Measurements from ENCODE around the gene KCNB1.

GRCh38 chr20:49368596-49368995 lies 113.9 kb downstream of the KCNB1 start:
- TF ChIP-seq CTCF (IDR thresholded peaks at IDR 0.05) (no peak), EZH2 (IDR thresholded peaks at IDR 0.05; ENCODE audit: borderline replicate concordance, insufficient read depth, low read depth, low read length, poor library complexity, severe bottlenecking) (no peak)

Data from B cell (primary cell).